Keratinocyte (primary cell): ENCODE measurements around the gene ANKRD53. TPM values are rescaled to one million over a fixed set of nuclear protein-coding genes. Genes with fewer than 3 reads are reported as not detected.

Experiments
- DNase-seq: peaks from one replicate; pipeline ENCODE4 v3.0.0-alpha.2; 2011; ENCODE audit warnings: low read depth, missing footprints, low spot score
- FAIRE-seq: peaks from 2 replicates; lab custom pipeline; 2011; peaks lifted over from hg19 to GRCh38; lab: Jason Lieb, UNC
- H2AFZ ChIP-seq: 2 replicates; pipeline ENCODE4 v1.6.0; 2012; ENCODE audit warnings: low read length, control low read depth, inconsistent platforms; ENCODE audit not compliant: control insufficient read depth
- H3K27ac ChIP-seq: 2 replicates; pipeline ENCODE4 v1.5.1; 2011; ENCODE audit warnings: low read length; ENCODE audit not compliant: control insufficient read depth, insufficient read depth
- H3K27me3 ChIP-seq: 3 replicates; pipeline ENCODE4 v1.6.0; 2011; ENCODE audit warnings: low read length; ENCODE audit not compliant: control insufficient read depth, insufficient read depth; ENCODE audit errors: extremely low read depth
- H3K36me3 ChIP-seq, 2 experiments: 2 replicates in 1 of 2; 3 replicates in 1 of 2; pipeline ENCODE4 v1.5.1; 2011; ENCODE audit warnings: low read length in 2 of 2, mild to moderate bottlenecking in 1 of 2; ENCODE audit not compliant: control insufficient read depth in 2 of 2, insufficient read depth in 2 of 2; ENCODE audit errors: extremely low read depth in 1 of 2
- H3K4me1 ChIP-seq: 3 replicates; pipeline ENCODE4 v1.5.1; 2011; ENCODE audit warnings: low read length; ENCODE audit not compliant: control insufficient read depth, insufficient read depth; ENCODE audit errors: extremely low read depth
- H3K4me2 ChIP-seq: 3 replicates; pipeline ENCODE4 v1.6.0; 2011; ENCODE audit warnings: low read depth, low read length; ENCODE audit not compliant: control insufficient read depth, insufficient read depth; ENCODE audit errors: extremely low read depth
- H3K4me3 ChIP-seq, 3 experiments: fragments of 200-600 bp in 1 of 3; sonication (generic) in 1 of 3; 2 replicates in 2 of 3; 3 replicates in 1 of 3; pipeline ENCODE4 v1.5.1; 2011 to 2016; ENCODE audit warnings: low read length in 3 of 3, mild to moderate bottlenecking in 3 of 3, control low read depth in 2 of 3, inconsistent platforms in 1 of 3, low read depth in 1 of 3, mixed read lengths in 1 of 3, mixed run types in 1 of 3, moderate library complexity in 1 of 3; ENCODE audit not compliant: control insufficient read depth in 2 of 3, insufficient read depth in 2 of 3; ENCODE audit errors: extremely low read depth in 1 of 3
- H3K79me2 ChIP-seq: 2 replicates; pipeline ENCODE4 v1.6.0; 2012; ENCODE audit warnings: low read length; ENCODE audit not compliant: control insufficient read depth, insufficient read depth
- H3K9ac ChIP-seq: 3 replicates; pipeline ENCODE4 v1.6.0; 2011; ENCODE audit warnings: low read length; ENCODE audit not compliant: control insufficient read depth, insufficient read depth; ENCODE audit errors: extremely low read depth
- H3K9me1 ChIP-seq: 3 replicates; pipeline ENCODE4 v1.6.0; 2011; ENCODE audit warnings: low read length; ENCODE audit not compliant: control insufficient read depth, insufficient read depth; ENCODE audit errors: extremely low read depth
- H3K9me3 ChIP-seq: 2 replicates; pipeline ENCODE4 v1.5.1; 2012; ENCODE audit warnings: low read depth, low read length; ENCODE audit not compliant: control insufficient read depth
- H4K20me1 ChIP-seq: 3 replicates; pipeline ENCODE4 v1.6.0; 2011; ENCODE audit warnings: low read length; ENCODE audit not compliant: control insufficient read depth, insufficient read depth; ENCODE audit errors: extremely low read depth
- CTCF ChIP-seq, 3 experiments: IDR thresholded peaks in 1 of 3; conservative IDR thresholded peaks in 1 of 3; optimal IDR thresholded peaks in 1 of 3; 2 replicates in 2 of 3; 3 replicates in 1 of 3; pipeline versions ENCODE3 to v1.5.1; 2011; ENCODE audit warnings: low read length in 3 of 3, mild to moderate bottlenecking in 3 of 3, moderate library complexity in 2 of 3, control low read depth in 1 of 3, inconsistent platforms in 1 of 3; ENCODE audit not compliant: insufficient read depth in 2 of 3; ENCODE audit errors: extremely low read depth in 1 of 3
- EZH2 ChIP-seq: IDR thresholded peaks from one replicate; pipeline ENCODE4 v1.6.1; 2012; ENCODE audit warnings: inconsistent platforms, mild to moderate bottlenecking, low read length, moderate library complexity
- dilution Hi-C: fragments of 300-500 bp; cut with MboI; formaldehyde crosslinking; loops from one replicate; pipeline ENCODE4 v1.7.0; 2020; ENCODE audit warnings: low sequenced_read_pairs; ENCODE audit not compliant: extremely low pct_ligation_motif_present
- polyA plus RNA-seq, 5 experiments: library from polyadenylated mRNA; depleted of rRNA in 3 of 5; stranded (reverse) in 3 of 5; stranded (forward) in 1 of 5; unstranded in 1 of 5; fragments of >200 nt; gene quantifications; 1 replicate in 1 of 5; 2 replicates in 3 of 5; 3 replicates in 1 of 5; pipeline versions ENCODE4 v1.2.1 to v1.2.3, GENCODE V29; 2011 to 2012; ENCODE audit warnings: missing spikeins in 2 of 5, low read depth in 1 of 5, low replicate concordance in 1 of 5

ANKRD53 gene
- polyA plus RNA-seq, 1 donor (not counting 4 experiments of a cell fraction or from before 2014, with no cell fraction given) = not detected

GRCh38 chr2:70949086-70949485 is 29.3 kb upstream of the ANKRD53 start:
- Histone ChIP-seq H3K36me3 (no peaks in the 10 kb centered on the region), H3K4me1 (peaks cover 15% of the 10 kb centered on the region), H3K79me2 (no peaks in the 10 kb centered on the region), H3K9me3 (no peaks in the 10 kb centered on the region), H3K27me3 (peaks cover 4% of the 10 kb centered on the region), H3K4me3 (no peak overlapping the region), H4K20me1 (no peaks in the 10 kb centered on the region), H3K9me1 (no peaks in the 10 kb centered on the region), H3K4me2 (no peak overlapping the region), H3K27ac (no peak overlapping the region), H3K9ac (no peak overlapping the region), H2AFZ (no peak overlapping the region)
- TF ChIP-seq CTCF (optimal IDR thresholded peaks at IDR 0.05 in 1 of 3, IDR thresholded peaks at IDR 0.05 in 1 of 3, conservative IDR thresholded peaks at IDR 0.05 in 1 of 3; ENCODE audit: extremely low read depth in 1 of 3, insufficient read depth in 2 of 3, low read length in 3 of 3) (no peak), EZH2 (no peak)
- DNase-seq (no peak), FAIRE-seq (no peak)
- dilution Hi-C loops = no loop called here

GRCh38 chr2:70954886-70955285 is 23.5 kb upstream of the ANKRD53 start:
- H3K4me2 ChIP-seq = no peak overlapping the region
- H3K79me2 ChIP-seq = no peaks in the 10 kb centered on the region
- dilution Hi-C loops = no loop called here
- no peak overlapping the region for H3K27ac ChIP-seq
- no peaks in the 10 kb centered on the region for H4K20me1 ChIP-seq
- H3K9me3 ChIP-seq = no peaks in the 10 kb centered on the region
- H3K27me3 ChIP-seq = peaks cover 16% of the 10 kb centered on the region
- no peaks in the 10 kb centered on the region for H3K4me1 ChIP-seq
- H2AFZ ChIP-seq = no peak overlapping the region
- H3K9me1 ChIP-seq = no peaks in the 10 kb centered on the region
- no peak overlapping the region for H3K4me3 ChIP-seq
- FAIRE-seq (no peak), DNase-seq (no peak)
- TF ChIP-seq EZH2 (no peak), CTCF (optimal IDR thresholded peaks at IDR 0.05 in 1 of 3, IDR thresholded peaks at IDR 0.05 in 1 of 3, conservative IDR thresholded peaks at IDR 0.05 in 1 of 3; ENCODE audit: extremely low read depth in 1 of 3, insufficient read depth in 2 of 3, low read length in 3 of 3) (no peak)
- no peak overlapping the region for H3K9ac ChIP-seq
- no peaks in the 10 kb centered on the region for H3K36me3 ChIP-seq
